Stimulated activated CD4-positive, alpha-beta T cell treated with anti-CD3 and anti-CD28 coated beads, Interleukin-2, amount 100 ng/mL, for 4 hours (primary cell): Measurements from ENCODE around the gene DNAJC8.

ENCODE experiments used
- DNase-seq: peaks from one replicate; pipeline ENCODE4 v3.0.0-alpha.2; 2020; ENCODE audit warnings: low read depth

DNAJC8 gene

GRCh38 chr1:28170001-28170596 lies 62.7 kb downstream of the DNAJC8 start:
- no peak for DNase-seq

DNA sequence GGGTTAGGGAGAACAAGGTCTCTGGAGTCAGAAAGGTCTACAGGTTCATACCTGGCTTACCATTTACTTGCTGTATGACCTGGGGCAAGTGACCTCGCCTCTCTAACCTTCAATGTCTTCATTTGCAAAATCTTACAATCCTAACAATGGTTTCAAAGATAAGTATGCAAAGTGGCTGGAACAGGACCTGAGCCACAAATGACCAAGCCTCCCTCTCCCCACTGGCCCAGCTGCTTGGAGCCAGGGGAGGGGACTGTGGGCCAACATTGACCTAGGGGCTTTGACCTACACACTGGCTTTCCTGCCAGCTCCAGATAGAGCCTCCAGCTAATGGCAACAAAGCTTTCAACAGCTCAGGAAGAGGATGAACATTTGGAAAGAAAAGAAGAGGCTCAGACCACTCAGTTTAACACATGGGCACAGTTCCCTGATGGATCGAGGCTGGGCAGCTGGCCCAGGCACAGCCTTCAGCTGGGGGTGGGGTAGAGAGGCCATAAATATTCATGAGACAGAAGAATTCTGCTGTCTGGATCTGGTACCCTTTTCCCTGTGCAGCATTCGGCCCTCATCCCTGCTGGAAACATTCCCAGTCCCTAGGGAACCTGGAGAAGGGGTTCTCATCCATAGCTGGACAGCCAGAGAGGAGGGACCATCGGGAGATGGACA lies 69.2 kb downstream of the DNAJC8 start:
- no peak for DNase-seq

GRCh38 chr1:28162151-28162550 lies 70.7 kb downstream of the DNAJC8 start:
- DNase-seq: no peak

DNA sequence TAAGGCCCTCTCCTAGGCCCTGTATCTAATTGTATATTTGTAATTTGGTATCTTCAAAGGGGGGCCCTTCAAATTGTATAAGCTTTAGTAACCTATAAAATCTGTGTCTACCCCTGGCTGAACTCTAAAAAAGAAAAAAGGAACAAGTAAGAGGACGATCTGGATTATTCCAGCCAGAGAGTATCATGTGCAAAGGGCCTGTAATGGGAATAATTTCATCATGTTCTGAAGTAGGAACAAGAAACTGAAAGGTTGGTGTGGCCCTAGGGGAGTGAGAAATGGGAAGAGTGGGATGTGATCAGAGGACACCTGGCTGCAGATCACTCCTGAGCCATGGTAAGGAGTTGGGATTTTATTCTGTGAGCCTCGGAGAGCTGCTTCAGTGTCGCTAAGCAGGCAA lies 71.1 kb downstream of the DNAJC8 start:
- DNase-seq: no peak

- no peak for DNase-seq
Measured at GRCh38 chr1:28160782-28161266, 72.0 kb downstream of the DNAJC8 start.

GRCh38 chr1:28159680-28160079 lies 73.1 kb downstream of the DNAJC8 start:
- no peak for DNase-seq

GRCh38 chr1:28159243-28159642 lies 73.6 kb downstream of the DNAJC8 start:
- DNase-seq: no peak

GRCh38 chr1:28157894-28158293 lies 74.9 kb downstream of the DNAJC8 start:
- no peak for DNase-seq

DNA sequence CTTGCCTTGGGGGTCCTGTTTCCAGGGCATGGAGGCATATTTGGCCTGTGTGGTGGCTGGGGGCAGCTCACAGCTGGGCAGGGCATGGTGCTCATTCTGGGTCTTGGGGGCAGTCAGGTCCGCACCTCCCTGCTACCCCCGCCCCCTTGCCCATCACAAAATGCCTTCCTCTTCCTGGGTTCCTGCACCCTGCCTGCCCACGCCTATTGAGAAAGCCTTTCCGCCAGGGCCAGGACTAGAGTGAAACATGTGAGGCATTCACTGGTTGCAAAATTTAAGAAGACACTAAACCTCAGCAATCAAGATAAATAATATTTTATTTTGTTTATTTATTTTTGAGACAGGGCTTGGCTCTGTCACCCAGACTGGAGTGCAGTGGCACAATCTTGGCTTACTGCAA lies 76.0 kb downstream of the DNAJC8 start:
- no peak for DNase-seq

DNA sequence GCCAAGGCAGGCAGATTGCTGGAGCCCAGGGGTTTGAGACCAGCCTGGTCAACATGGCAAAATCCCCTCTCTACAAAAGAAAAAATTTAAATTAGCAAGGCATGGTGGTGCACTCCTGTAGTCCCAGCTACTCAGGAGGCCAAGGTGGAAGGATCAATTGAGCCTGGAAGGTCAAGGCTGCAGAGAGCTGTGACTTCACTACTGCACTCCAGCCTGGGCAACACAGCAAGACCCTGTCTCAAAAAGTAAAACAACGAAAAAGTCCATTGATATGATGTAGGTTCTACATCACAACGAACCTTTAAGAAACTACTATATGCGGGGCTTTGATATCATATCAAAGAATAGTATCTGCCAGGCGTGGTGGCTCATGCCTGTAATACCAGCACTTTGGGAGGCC lies 77.2 kb downstream of the DNAJC8 start:
- no peak for DNase-seq

DNA sequence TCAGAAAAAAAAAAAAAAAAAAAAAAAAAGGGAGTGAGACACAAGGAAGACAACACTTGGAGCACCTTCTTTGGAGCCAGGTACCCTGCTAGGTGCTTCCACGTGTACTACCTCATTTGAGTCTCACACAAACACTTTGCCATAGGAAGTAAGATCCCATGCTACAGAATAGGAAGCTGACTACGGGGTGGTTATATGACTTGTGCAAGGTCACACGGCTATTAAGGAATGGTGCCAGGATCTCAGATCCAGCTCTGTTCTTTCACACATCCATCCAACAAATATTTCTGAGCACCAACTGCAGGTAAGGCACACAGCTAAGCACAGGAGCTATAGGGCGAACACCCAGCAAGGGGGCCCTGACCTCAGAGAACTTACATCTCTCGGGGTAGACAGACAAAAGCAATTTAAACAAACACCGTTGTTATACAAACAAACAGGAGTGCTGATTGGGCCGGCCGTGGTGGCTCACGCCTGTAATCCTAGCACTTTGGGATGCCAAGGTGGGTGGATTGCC lies 78.7 kb downstream of the DNAJC8 start:
- DNase-seq: no peak
